T-helper 2 cell (primary cell): ENCODE data around the gene ANXA3.

ENCODE experiments used
- DNase-seq, 5 experiments: peaks; one replicate each; pipeline versions ENCODE4 v3.0.0 to v3.0.0-alpha.2; 2012 to 2022

The ANXA3 gene

DNA sequence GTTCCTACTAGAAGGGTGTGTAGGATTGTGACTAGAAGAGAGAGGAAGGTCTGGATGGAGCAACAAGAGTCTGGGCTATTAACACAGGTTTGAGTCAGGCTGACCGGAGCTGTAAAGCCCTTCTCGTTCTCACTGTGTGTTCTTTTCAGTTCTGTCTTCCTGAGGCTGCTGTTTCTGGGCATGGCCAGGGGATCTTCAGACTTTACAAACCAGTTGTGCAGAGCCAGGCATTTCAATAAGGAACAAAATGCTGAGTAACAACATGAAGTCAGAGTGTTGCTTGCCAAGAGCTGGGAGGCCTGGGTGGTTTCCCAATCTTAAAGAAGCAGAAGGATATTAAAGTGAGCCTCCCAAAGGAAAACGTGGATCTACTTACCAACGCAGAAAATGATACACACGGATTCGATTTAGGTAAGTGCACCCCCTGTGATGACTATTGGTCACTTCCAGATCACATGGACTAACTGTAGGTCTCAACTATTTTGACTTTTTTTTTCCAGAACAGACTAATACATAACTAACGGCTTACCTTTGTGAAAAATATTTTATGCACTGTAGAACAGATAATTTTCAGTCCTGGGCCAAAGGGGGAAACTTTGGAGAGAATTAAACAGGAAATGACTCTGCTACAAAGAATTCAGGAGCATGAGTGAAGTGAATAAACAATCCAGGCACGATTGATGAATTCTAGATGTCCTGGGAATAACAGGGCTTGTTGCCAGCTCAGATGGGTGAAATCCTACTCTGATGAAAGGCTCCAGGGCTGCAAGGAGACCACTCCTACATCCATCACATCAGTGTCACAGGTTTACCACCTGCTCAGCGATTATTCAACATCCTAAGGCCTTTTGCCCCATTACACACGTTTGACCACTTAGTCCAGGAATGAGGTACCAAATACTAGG lies 94.5 kb downstream of the ANXA3 start:
- DNase-seq = no peak

GRCh38 chr4:78647272-78647671 lies 95.7 kb downstream of the ANXA3 start:
- no peak for DNase-seq

GRCh38 chr4:78648640-78649363 lies 97.2 kb downstream of the ANXA3 start:
- no peak for DNase-seq

DNA sequence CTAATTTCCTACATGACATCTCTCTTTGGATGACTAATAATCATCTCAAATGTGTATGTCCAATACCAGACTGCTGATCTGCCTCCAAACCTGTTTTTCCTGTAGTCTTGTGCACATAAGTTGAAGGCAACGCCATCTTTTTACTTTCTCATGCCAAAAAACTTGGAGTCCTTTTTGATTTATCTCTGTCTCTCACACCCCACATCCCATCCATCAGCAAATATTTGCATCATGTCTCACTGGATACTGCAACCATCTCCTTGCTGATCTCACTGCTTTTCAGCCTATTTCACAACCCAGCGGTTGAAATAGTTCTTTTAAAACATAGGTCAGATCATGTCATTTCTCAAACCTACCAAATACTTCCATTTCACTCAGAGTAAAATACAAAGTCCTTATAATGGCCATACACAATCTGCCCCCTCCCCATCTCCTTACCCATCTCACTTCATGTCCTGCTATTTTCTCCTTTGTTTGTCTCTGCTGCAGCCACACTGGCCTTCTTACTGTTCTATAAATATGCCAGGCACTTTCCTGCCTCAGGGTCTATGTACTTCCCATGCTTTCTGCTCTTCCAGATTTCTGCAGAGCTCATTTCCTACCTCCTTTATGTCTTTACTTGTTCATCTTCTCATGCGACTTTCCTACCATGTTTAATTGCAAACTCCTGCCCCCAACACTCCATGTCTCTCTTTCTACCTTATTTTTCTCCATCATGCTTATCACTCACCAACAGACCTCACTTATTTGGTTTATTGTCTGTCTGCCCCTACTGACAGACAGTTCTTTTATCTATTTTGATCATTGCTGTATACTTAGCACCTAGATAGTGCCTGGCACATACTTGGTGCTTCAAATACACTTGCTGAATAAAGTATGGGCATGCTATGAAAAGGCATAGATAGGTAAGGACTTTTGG lies 98.8 kb downstream of the ANXA3 start:
- no peak for DNase-seq

DNA sequence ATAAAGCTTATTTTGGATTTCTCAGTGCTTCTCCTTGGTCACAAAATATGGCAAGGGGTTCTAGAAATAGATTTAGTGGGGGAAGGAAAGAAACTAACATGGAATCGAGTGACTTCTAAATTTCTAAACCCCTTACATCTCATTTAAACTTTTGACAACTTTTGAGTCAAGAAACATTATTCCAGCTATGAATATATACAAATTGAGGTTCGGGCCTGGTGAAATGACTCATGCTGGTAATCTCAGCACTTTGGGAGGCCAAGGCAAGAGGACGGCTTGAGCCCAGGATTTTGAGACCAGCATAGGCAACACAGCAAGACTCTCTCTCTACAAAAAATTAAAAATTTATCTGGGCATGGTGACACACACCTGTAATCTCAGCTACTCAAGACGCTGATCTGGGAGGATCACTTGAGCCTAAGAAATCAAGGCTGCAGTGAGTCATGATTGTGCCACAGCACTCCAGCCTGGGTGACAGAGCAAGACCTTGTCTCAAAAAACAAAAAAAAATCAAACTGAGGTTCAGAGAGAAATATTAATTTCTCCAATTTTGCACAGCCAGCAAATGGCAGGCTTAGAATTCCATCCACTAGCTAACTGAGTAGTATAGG lies 99.8 kb downstream of the ANXA3 start:
- DNase-seq = no peak

DNA sequence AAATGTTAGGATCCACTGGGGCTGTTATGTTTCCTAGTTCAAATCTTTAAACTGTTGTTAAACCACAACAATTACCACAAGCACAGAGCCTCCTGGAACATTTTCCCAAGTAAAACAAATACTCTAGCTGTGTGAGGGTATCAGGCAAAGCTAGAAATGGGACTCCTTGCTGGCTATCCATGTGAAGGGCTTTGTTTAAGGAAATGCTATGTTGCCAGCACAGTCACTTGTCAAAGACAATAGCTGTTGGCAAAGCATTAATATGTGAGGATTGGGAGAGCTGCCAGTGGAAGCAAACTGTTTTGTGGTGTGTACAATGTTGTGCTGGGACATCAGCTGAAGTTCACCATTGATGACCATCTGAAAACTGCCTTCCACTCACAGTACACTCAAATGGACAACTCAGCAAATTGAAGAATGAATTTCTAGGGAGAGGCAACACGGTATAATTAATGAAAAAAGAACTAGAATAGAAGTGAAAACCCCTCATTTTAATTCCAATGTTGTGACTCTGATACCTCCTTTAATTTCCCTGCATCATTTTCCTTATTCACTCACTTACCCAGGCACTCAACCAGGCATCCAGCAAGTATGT lies 100.8 kb downstream of the ANXA3 start:
- DNase-seq = no peak

GRCh38 chr4:78653655-78654054 lies 102.1 kb downstream of the ANXA3 start:
- peak in 1 of 5 experiments; percentile 11 for DNase-seq

DNA sequence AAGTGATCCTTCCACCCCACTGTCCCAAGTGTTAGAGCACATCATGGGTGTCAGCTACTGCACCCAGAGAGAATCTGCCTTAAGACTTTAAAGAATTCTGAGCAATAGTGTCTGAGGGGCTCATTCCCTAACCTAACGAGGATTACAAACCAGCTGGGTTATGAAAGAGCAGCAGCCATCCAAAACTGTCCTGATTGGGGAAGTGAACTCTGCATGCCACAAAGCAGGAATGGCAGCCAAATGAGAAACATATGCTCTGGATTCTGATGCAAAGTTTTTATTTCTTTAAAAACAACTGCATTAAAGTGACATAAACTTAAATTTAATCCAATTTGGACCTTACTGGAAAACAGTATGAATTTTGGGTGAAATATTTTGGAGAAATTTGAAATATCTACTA lies 103.2 kb downstream of the ANXA3 start:
- no peak for DNase-seq

GRCh38 chr4:78656968-78657445 lies 105.4 kb downstream of the ANXA3 start:
- DNase-seq = peak in 1 of 5 experiments; percentile 79

DNA sequence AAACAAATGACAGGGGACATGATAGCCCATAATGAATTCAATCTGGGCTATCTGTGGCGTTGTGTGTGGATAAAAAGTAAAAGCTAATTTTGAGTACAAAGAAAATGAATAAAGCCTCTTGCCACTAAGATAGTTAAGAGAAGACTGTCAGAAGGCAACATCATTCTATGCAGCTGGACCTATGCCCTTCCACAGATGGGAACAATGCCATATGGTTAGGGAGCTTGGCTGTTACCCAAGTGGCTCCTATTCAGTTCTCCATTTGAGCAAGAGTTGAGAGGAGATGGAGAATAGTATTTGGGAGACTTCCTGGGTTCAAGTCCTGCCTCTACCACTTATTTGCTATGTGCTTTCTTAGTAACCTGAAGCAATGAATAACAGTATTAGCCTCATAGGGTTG lies 107.7 kb downstream of the ANXA3 start:
- no peak for DNase-seq

GRCh38 chr4:78659665-78660064 lies 108.1 kb downstream of the ANXA3 start:
- no peak for DNase-seq
